ENCODE data around the gene ISM2. TPM values are rescaled to one million over a fixed set of nuclear protein-coding genes. Genes with fewer than 3 reads are reported as not detected.

The ISM2 gene
- total and polyA plus RNA-seq, 2 of the 13 experiments (the other 11 are each of a cell fraction or from before 2014, with no cell fraction given), result 1.8 to 40.7 TPM

GRCh38 chr14:77498984-77499527 is 440 bp upstream of the ISM2 start (continued):
- 0 out of 2 replicates have a peak, but pooled peaks have one; percentile 27 for TF ChIP-seq ZSCAN21 (CRISPR knock-in tag; IDR thresholded peaks at IDR 0.05; ENCODE audit: borderline replicate concordance)
- TF ChIP-seq THAP8 (CRISPR knock-in tag; IDR thresholded peaks at IDR 0.05; ENCODE audit: borderline replicate concordance), result 0 out of 2 replicates have a peak, but pooled peaks have one; percentile 59
- 0 out of 2 replicates have a peak, but pooled peaks have one; percentile 13 for TF ChIP-seq ARID5B (CRISPR knock-in tag; IDR thresholded peaks at IDR 0.05)
- no peak for TF ChIP-seq RNF2 (conservative IDR thresholded peaks at IDR 0.05; ENCODE audit: low read depth)
- peak; percentile 34 for TF ChIP-seq HNRNPK (IDR thresholded peaks at IDR 0.05; ENCODE audit: low read depth, low read length, poor library complexity, severe bottlenecking)
- peak; percentile 20; the same call in 1 of the 2 replicates for TF ChIP-seq PAXIP1 (CRISPR knock-in tag; conservative IDR thresholded peaks at IDR 0.05)
- 0 out of 2 replicates have a peak, but pooled peaks have one; percentile 19 for TF ChIP-seq ZNF430 (CRISPR knock-in tag; IDR thresholded peaks at IDR 0.05)
- no peak for TF ChIP-seq MBD4 (IDR thresholded peaks at IDR 0.05; ENCODE audit: borderline replicate concordance, low read length)
- 0 out of 2 replicates have a peak, but pooled peaks have one; percentile 5 for TF ChIP-seq FOXK1 (CRISPR knock-in tag; IDR thresholded peaks at IDR 0.05; ENCODE audit: borderline replicate concordance, low read depth)
- TF ChIP-seq HNRNPL (IDR thresholded peaks at IDR 0.05; ENCODE audit: low read depth, low read length), result no peak
- TF ChIP-seq ZFX (CRISPR knock-in tag; IDR thresholded peaks at IDR 0.05; ENCODE audit: low read depth), result peak; percentile 76
- TF ChIP-seq ZSCAN31 (CRISPR knock-in tag; IDR thresholded peaks at IDR 0.05; ENCODE audit: low read depth), result 0 out of 2 replicates have a peak, but pooled peaks have one; percentile 9
- no peak for TF ChIP-seq JUND (CRISPR knock-in tag; IDR thresholded peaks at IDR 0.05)
- no peak for TF ChIP-seq ZNF770 (CRISPR knock-in tag; IDR thresholded peaks at IDR 0.05)
- TF ChIP-seq FOXO1 (CRISPR knock-in tag; IDR thresholded peaks at IDR 0.05), result no peak
- 0 out of 2 replicates have a peak, but pooled peaks have one; percentile 17 for TF ChIP-seq TFDP2 (CRISPR knock-in tag; IDR thresholded peaks at IDR 0.05)
- TF ChIP-seq ARID2 (CRISPR knock-in tag; IDR thresholded peaks at IDR 0.05; ENCODE audit: borderline replicate concordance), result no peak

Data from HepG2 (cell line).